ENCODE measurements around the gene ENTPD1.

ENTPD1 gene

DNA sequence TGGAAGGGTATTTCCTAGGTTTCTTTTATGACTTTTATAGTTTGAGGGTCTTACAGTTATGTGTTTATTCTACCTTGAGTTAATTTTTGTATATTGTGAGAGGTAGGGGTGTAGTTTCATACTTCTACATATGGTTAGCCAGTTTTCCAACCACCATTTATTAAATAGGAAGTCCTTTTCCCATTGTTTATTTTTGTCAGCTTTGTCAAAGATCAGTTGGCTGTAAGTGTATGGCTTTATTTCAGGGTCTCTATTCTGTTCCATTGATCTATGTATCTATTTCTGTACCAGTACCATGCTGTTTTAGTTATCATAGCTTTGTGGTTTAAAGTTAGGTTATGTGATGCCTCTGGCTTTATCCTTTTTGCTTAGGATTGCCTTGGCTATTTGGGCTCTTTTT, 79.9 kb downstream of the ENTPD1 start:
- TF ChIP-seq, protein P1, sequence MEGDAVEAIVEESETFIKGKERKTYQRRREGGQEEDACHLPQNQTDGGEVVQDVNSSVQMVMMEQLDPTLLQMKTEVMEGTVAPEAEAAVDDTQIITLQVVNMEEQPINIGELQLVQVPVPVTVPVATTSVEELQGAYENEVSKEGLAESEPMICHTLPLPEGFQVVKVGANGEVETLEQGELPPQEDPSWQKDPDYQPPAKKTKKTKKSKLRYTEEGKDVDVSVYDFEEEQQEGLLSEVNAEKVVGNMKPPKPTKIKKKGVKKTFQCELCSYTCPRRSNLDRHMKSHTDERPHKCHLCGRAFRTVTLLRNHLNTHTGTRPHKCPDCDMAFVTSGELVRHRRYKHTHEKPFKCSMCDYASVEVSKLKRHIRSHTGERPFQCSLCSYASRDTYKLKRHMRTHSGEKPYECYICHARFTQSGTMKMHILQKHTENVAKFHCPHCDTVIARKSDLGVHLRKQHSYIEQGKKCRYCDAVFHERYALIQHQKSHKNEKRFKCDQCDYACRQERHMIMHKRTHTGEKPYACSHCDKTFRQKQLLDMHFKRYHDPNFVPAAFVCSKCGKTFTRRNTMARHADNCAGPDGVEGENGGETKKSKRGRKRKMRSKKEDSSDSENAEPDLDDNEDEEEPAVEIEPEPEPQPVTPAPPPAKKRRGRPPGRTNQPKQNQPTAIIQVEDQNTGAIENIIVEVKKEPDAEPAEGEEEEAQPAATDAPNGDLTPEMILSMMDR (IDR thresholded peaks at IDR 0.05; ENCODE audit: extremely low read depth, insufficient read depth, missing control alignments) = no peak
- DNase-seq (ENCODE audit: low spot score) = no peak
- in situ Hi-C loops (cut with MboI; ENCODE audit: low pct_unique_long_range_greater_than_20kb, low sequenced_read_pairs, unreplicated experiment) = loop anchor here (10.0 kb wide), 1 partner anchor 51 kb away; no protein-coding TSS in a partner anchor

DNA sequence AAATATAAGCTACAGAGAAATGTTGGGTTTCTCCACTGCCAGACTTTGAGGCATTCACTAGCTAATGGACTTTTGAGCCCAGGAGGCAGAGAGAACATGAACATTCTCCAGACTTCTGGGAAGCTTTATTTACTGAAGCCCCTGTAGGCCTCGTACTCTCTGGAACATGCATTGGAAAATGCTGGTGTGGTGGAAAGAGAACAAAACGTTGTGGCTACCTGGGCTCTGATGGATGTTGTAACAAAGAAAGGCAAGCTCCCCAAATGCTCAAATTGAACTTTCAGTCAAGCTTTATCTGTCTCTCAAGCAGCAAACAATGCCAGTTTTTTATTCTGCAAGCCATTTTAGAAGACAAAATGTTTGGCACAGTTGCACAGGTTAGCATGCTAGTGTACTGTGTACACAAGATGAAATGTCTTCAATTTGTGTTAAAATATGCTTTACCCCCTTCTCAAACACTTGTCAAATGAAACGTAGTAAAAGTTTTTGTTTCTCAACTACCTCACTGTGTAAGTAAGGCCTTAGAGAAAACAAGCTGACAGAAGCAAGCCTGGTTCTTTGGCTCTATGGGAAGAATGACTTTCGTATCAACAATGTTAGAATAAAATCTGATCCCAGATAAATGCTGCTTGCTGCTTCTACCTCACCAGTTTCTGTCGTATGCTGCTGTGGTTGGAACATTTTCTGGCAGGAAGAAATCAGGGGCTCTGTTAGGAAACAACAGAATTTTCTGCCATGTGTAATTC, 80.8 kb downstream of the ENTPD1 start:
- no peak for DNase-seq (ENCODE audit: low spot score)
- in situ Hi-C loops (cut with MboI; ENCODE audit: low pct_unique_long_range_greater_than_20kb, low sequenced_read_pairs, unreplicated experiment) = loop anchor here (10.0 kb wide), 1 partner anchor 52 kb away; no protein-coding TSS in a partner anchor
- TF ChIP-seq, protein P1 (IDR thresholded peaks at IDR 0.05; ENCODE audit: extremely low read depth, insufficient read depth, missing control alignments) = no peak

DNA sequence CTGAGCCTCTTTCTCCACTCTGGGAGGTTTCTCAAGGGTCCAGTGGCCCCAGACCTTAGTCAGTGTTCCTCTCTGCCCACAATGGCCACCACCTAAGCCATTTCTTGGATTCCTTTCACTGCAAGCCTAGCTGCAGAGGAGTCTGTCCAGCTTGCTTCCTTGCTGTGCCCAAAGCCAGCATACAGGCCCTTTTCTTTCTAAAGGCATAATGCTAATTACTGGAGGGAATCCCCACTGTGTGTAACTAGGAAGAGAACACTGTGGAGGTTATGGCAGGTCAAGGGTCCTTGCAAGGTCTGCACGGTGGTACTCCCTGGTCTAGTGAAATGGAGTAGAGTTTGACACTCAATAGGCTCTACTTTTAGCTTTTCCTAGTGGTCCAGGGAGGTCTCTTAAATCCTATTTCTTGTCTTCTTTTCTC, 81.4 kb downstream of the ENTPD1 start:
- in situ Hi-C loops (cut with MboI; ENCODE audit: low pct_unique_long_range_greater_than_20kb, low sequenced_read_pairs, unreplicated experiment) = loop anchor here (10.0 kb wide), 1 partner anchor 53 kb away; no protein-coding TSS in a partner anchor
- TF ChIP-seq, protein P1 (IDR thresholded peaks at IDR 0.05; ENCODE audit: extremely low read depth, insufficient read depth, missing control alignments) = no peak

DNA sequence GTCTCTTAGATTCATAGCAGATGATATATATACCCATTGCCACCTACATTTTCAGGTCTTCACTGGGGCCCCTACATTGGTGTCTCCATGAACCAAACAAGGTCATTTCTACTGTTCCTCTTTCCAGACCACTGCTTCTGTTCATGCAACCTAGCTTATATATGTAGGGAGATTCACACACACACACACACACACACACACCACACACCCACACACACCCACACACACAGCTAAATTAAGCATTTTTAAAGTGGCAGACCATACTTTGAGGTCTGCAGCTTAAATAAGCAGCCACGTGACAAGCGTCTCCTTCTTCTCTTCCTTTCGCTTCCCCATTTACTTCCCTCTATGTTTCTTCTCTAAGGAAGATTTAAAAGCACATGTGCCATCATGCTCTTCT, 81.8 kb downstream of the ENTPD1 start:
- in situ Hi-C loops (cut with MboI; ENCODE audit: low pct_unique_long_range_greater_than_20kb, low sequenced_read_pairs, unreplicated experiment) = loop anchor here (10.0 kb wide), 1 partner anchor 53 kb away; no protein-coding TSS in a partner anchor
- TF ChIP-seq, protein P1 (IDR thresholded peaks at IDR 0.05; ENCODE audit: extremely low read depth, insufficient read depth, missing control alignments) = no peak

More for the DNA sequence above, 81.4 kb downstream of the ENTPD1 start:
- DNase-seq (ENCODE audit: low spot score) = no peak

DNA sequence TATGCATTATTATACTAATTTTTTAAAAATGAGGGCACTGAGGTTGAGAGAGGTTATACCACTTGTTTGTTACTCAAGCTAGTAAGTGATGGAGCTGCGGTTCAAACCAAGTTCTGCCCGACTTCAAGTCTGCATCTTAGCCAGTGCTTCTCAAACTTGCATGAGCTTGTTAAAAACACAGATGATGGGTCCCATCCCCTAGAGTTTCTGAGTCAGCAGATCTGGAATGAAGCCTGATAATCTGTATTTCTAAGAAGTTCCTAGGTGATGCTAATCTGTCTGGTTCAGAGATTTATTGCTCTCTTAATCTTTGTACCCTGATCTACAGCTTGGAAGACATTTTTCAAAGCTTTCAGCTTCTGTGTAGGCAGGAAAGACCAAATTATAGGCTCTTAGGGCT, 84.2 kb downstream of the ENTPD1 start:
- in situ Hi-C loops (cut with MboI; ENCODE audit: low pct_unique_long_range_greater_than_20kb, low sequenced_read_pairs, unreplicated experiment) = loop anchor here (5.0 to 10.0 kb wide), 2 partner anchors 85 to 143 kb away; partner anchors contain the start of gene ENTPD1
- TF ChIP-seq, protein P1 (IDR thresholded peaks at IDR 0.05; ENCODE audit: extremely low read depth, insufficient read depth, missing control alignments) = no peak
- no peak for DNase-seq (ENCODE audit: low spot score)

More for the DNA sequence above, 81.8 kb downstream of the ENTPD1 start:
- DNase-seq (ENCODE audit: low spot score) = no peak

DNA sequence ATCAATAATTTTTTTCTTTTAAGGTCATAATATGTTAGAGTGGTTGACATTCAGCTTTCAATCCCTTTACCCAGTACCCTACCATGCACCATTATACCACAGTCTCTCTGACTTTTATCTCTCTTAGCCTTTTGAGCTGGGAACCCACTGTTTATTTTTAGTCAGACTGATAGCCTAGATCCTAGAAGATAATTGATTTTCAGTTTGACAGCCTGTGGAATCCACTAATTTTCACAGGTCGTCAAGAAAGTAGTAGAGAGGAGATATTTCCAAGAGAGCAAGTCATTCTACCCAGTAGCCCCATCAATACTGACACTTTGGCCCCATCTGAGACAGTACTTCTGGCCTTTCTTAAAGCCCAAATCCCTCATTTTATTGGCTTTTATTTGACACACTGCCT, 84.7 kb downstream of the ENTPD1 start:
- in situ Hi-C loops (cut with MboI; ENCODE audit: low pct_unique_long_range_greater_than_20kb, low sequenced_read_pairs, unreplicated experiment) = loop anchor here (5.0 to 10.0 kb wide), 2 partner anchors 86 to 143 kb away; partner anchors contain the start of gene ENTPD1
- DNase-seq (ENCODE audit: low spot score) = no peak

More for the DNA sequence above, 84.7 kb downstream of the ENTPD1 start:
- TF ChIP-seq, protein P1 (IDR thresholded peaks at IDR 0.05; ENCODE audit: extremely low read depth, insufficient read depth, missing control alignments) = no peak

Data from GM13977 (cell line).